OCI-LY1 (cell line): Measurements from ENCODE around the gene MAPKBP1.

Experiments
- CTCF ChIP-seq: fragments of 200-600 bp; sonication (generic), shearing (Covaris generic); IDR thresholded peaks from 2 replicates; pipeline ENCODE4 v1.5.1; 2017; ENCODE audit warnings: mild to moderate bottlenecking, antibody characterized with exemption, low read length, moderate library complexity, mixed read lengths
- EZH2 ChIP-seq: fragments of 200-600 bp; sonication (generic), shearing (Covaris generic); IDR thresholded peaks from 2 replicates; pipeline ENCODE4 v1.8.0; 2017; ENCODE audit warnings: borderline replicate concordance, mixed run types, mild to moderate bottlenecking, antibody characterized with exemption, low read length, moderate library complexity, mixed read lengths

DNA sequence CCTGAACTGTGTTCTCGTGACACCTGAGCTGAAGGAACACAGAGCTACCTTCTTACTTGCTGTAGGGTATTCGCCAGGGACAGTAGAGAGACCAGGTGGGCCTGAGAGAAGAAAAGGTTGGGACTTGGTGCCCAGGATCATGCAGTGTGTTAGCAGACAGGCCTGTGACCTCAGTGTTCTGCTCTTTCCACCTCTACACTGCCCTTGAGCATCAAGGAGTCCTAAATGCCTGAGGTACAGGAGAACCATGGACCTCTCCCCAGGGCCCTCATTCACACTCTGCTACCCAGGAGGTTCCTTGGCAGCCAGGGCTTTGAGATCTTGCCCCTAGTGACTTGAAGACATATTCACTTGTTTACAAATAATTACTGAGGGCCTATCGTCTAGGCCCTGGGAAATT lies 31.4 kb downstream of the MAPKBP1 start:
- TF ChIP-seq CTCF (no peak), EZH2 (no peak)
